ENCODE measurements around the gene NVL. TPM values are rescaled to one million over a fixed set of nuclear protein-coding genes. Genes with fewer than 3 reads are reported as not detected.

The NVL gene
- total and polyA plus RNA-seq, 2 of the 4 experiments (the other 2 are of a cell fraction), result 16.5 to 18.4 TPM

DNA sequence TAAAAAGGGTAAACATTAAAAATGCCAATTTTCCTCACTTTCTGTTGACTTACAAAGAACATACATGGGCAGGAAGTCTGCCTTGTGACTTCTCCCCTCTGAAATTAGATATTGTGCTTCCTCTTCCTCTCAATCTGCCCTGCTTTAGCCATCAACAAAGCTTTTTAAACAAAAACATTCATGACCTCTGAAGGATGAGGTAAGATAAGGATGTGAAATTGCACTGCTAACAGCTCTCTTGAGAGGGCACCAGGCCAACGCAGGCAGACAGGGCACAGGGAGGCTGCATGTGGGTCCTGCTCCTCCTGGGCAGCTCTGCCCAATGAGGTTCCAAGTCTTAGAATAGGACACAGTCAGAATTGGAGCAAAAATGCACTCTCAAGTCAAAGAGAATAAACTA is 84.8 kb downstream of the NVL start:
- no peaks in the 10 kb centered on the region for H3K9me3 ChIP-seq (ENCODE audit: control insufficient read depth, insufficient read depth, low read length)
- H2BK5ac ChIP-seq (ENCODE audit: low read depth, low read length, poor library complexity, severe bottlenecking), result no peak overlapping the region
- H2BK20ac ChIP-seq (ENCODE audit: low read depth, low read length), result no peak overlapping the region
- H3K4me2 ChIP-seq (ENCODE audit: low read depth, low read length), result no peak overlapping the region
- H3K4ac ChIP-seq (ENCODE audit: low read depth, low read length), result no peak overlapping the region
- H2AK9ac ChIP-seq (replicated peaks; ENCODE audit: low read depth, low read length, poor library complexity), result no peak overlapping the region
- H3K56ac ChIP-seq (ENCODE audit: extremely low read depth, insufficient read depth, low read length), result no peak overlapping the region
- no peak overlapping the region for H3K14ac ChIP-seq (replicated peaks; ENCODE audit: low read depth, low read length)
- dilution Hi-C loops (cut with HindIII; ENCODE audit: low sequenced_read_pairs, unreplicated experiment) (no loop called here), intact Hi-C loops (cut with micrococcal nuclease) (no loop called here), in situ Hi-C loops (cut with MboI; ENCODE audit: low sequenced_read_pairs) (no loop called here)
- H3K4me1 ChIP-seq (ENCODE audit: control insufficient read depth, insufficient read depth, low read length), result 0 out of 2 replicates have a peak, but pooled peaks cover 3% of the 10 kb centered on the region
- H2AFZ ChIP-seq (replicated peaks; ENCODE audit: low read length, poor library complexity), result no peak overlapping the region
- H3K23ac ChIP-seq (ENCODE audit: low read depth, low read length), result no peak overlapping the region; the same call in 1 of the 2 replicates
- TF ChIP-seq FOS (IDR thresholded peaks at IDR 0.05; ENCODE audit: low read depth, low read length) (no peak), MAZ (IDR thresholded peaks at IDR 0.05; ENCODE audit: borderline replicate concordance, low read depth, low read length) (no peak), MAFK (IDR thresholded peaks at IDR 0.05; ENCODE audit: low read depth, low read length) (no peak), POLR2A (IDR thresholded peaks at IDR 0.05; ENCODE audit: low read depth, low read length) (no peak), CEBPB (IDR thresholded peaks at IDR 0.05; ENCODE audit: low read depth, low read length) (no peak), RFX5 (IDR thresholded peaks at IDR 0.05; ENCODE audit: low read depth, low read length) (no peak)
- no TSS peak for BruUV-seq (replicated peaks)
- H3K9me1 ChIP-seq (ENCODE audit: insufficient read depth, low read length), result peaks cover 2% of the 10 kb centered on the region; the same call in 1 of the 2 replicates
- H3K36me3 ChIP-seq (ENCODE audit: control insufficient read depth, insufficient read depth, low read length), result peaks cover 15% of the 10 kb centered on the region
- ChIA-PET CTCF (no interaction called here), POLR2A (ENCODE audit: unreplicated experiment) (no interaction called here)
- no peak overlapping the region for H3K27ac ChIP-seq (ENCODE audit: insufficient read depth, low read length)
- ATAC-seq (ENCODE audit: low read depth) (peak; percentile 88), DNase-seq (peak; percentile 55)
- H2BK120ac ChIP-seq (ENCODE audit: low read depth, low read length), result no peak overlapping the region
- no peak overlapping the region for H2AK5ac ChIP-seq (ENCODE audit: low read depth, low read length)
- H2BK15ac ChIP-seq (ENCODE audit: low read depth, low read length), result no peak overlapping the region
- H3K9ac ChIP-seq (ENCODE audit: low read depth, low read length), result no peak overlapping the region
- no peak overlapping the region for H4K91ac ChIP-seq (ENCODE audit: insufficient read depth, low read depth, low read length)
- H3K27me3 ChIP-seq (ENCODE audit: control insufficient read depth, insufficient read depth, low read length), result no peaks in the 10 kb centered on the region
- no peak overlapping the region for H3K18ac ChIP-seq (ENCODE audit: low read depth, low read length)
- H4K20me1 ChIP-seq (ENCODE audit: insufficient read depth, low read length), result no peaks in the 10 kb centered on the region
- no peak overlapping the region for H3K4me3 ChIP-seq (ENCODE audit: insufficient read depth, low read depth, low read length)
- H4K8ac ChIP-seq (ENCODE audit: low read depth in 2 of 2, low read length in 2 of 2), result no peak overlapping the region
- WGBS, 2 experiments (ENCODE audit: extremely low coverage in 2 of 2, insufficient read length in 1 of 2), result 20% methylated on average over 1 of the region's 1 CpG; no CpG with 5 or more reads in 1 of the 2 experiments
- H4K5ac ChIP-seq (ENCODE audit: low read depth, low read length), result no peak overlapping the region
- no peaks in the 10 kb centered on the region; a peak in 2 of 4 replicates for H3K79me1 ChIP-seq (ENCODE audit: low read depth in 1 of 2, low read length in 2 of 2)

Data from IMR-90 (cell line).